Measurements from ENCODE around the gene MARCHF9.

GRCh38 chr12:57741413-57741789, 13.5 kb upstream of the MARCHF9 start:
- TF ChIP-seq CTCF (IDR thresholded peaks at IDR 0.05) (no peak), POLR2A (IDR thresholded peaks at IDR 0.05) (no peak), POLR2AphosphoS5 (IDR thresholded peaks at IDR 0.05) (no peak)

Data from prostate gland (tissue), 2 donors.